K562 (cell line): ENCODE results near the gene ADRA2B.

ENCODE experiments used
- CTCF ChIP-seq, 3 experiments: IDR thresholded peaks in 2 of 3; conservative IDR thresholded peaks in 1 of 3; 2 replicates each; pipeline ENCODE4 v1.5.1; 2011 to 2012; ENCODE audit warnings: low read length in 3 of 3, mild to moderate bottlenecking in 3 of 3, control low read depth in 2 of 3, improper control_type of control experiment in 1 of 3, inconsistent platforms in 1 of 3, low read depth in 1 of 3, mixed read lengths in 1 of 3, moderate library complexity in 1 of 3; ENCODE audit not compliant: insufficient read depth in 2 of 3
- TCF15 ChIP-seq: fragments of 250-450 bp; sonication (Bioruptor Pico); IDR thresholded peaks from 2 replicates; pipeline ENCODE4 v1.8.0; 2022; ENCODE audit warnings: moderate library complexity, mild to moderate bottlenecking, inconsistent platforms
- ZNF224 ChIP-seq: sonication (generic); formaldehyde crosslinking; IDR thresholded peaks from 2 replicates; pipeline ENCODE4 v1.8.0; 2022; ENCODE audit warnings: mild to moderate bottlenecking, missing genetic modification reagents
- ZNF277 ChIP-seq: fragments of 250-450 bp; sonication (Bioruptor Pico); IDR thresholded peaks from 2 replicates; pipeline ENCODE4 v1.8.0; 2022; ENCODE audit warnings: inconsistent platforms, mild to moderate bottlenecking, moderate library complexity, borderline replicate concordance

GRCh38 chr2:96143848-96144480, 27.6 kb upstream of the ADRA2B start:
- TF ChIP-seq CTCF (IDR thresholded peaks at IDR 0.05 in 2 of 3, conservative IDR thresholded peaks at IDR 0.05 in 1 of 3; ENCODE audit: insufficient read depth in 2 of 3, low read depth in 1 of 3, low read length in 3 of 3) (0 out of 6 replicates have a peak, but pooled peaks of 1 of the 3 experiments have one; percentile 20), TCF15 (CRISPR knock-in tag) (no peak), ZNF224 (CRISPR knock-in tag) (no peak), ZNF277 (CRISPR knock-in tag) (no peak)
